Measurements from ENCODE around the gene MED20. TPM values are rescaled to one million over a fixed set of nuclear protein-coding genes. Genes with fewer than 3 reads are reported as not detected.

The MED20 gene
- total RNA-seq, 1 experiment from 2014 or later, result 26.4 TPM

DNA sequence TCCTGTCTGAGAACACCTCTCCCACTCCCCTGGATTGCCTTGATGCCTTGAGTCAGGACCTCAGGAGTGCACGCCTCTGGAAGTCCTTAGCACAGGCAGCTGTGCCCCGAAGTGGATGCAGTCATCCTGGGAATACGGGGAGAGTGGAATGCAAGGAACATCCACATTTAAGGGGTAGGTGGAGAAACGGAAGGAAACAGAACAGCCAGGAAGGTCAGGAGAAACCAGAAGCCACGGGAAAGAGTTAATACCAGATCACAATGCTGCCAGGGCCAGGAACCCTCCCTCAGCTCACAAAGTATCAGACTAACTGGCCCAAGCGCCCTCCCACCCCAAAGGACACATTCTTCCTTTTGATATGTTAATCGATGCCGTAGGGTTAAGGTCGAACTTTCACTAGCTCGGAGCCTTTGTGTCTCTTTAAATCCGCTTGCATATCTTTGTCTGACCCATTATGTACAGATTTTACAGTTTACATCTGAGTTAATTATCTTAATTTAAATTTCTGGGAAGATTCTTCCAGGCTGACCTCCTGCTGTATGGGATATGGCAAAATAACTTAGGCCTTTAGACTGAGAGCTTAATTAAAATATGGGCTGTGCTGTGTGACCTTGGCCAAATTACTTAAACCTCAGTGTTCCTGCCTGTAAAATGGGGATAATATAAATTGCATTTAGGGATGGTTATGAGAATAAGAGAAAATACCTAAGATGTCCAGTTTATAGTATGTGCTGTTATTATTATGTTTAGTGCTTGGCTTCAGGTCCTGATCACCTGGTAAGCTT is 44.7 kb upstream of the MED20 start:
- Histone ChIP-seq H3K36me3 (ENCODE audit: control insufficient read depth in 1 of 2, insufficient read depth in 2 of 2, low read length in 2 of 2) (no peaks in the 10 kb centered on the region), H3K9ac (ENCODE audit: low read length) (no peak overlapping the region), H3K4me1 (ENCODE audit: control insufficient read depth in 1 of 2, insufficient read depth in 2 of 2, low read length in 2 of 2) (peaks cover 24 to 42% of the 10 kb centered on the region in 2 experiments), H3K4me3 (replicated peaks in 1 of 2; ENCODE audit: low read depth in 1 of 2, low read length in 2 of 2) (no peak overlapping the region), H3K79me2 (ENCODE audit: insufficient read depth, low read length) (no peaks in the 10 kb centered on the region), H4K20me1 (ENCODE audit: insufficient read depth) (no peaks in the 10 kb centered on the region), H3K27me3 (ENCODE audit: insufficient read depth, low read length) (no peaks in the 10 kb centered on the region), H3K9me2 (ENCODE audit: insufficient read depth) (no peaks in the 10 kb centered on the region), H2AFZ (ENCODE audit: low read depth, low read length, poor library complexity, severe bottlenecking) (no peak overlapping the region), H3K9me3 (ENCODE audit: control insufficient read depth in 1 of 2, insufficient read depth in 1 of 2, low read depth in 1 of 2, low read length in 2 of 2) (no peaks in the 10 kb centered on the region), H3K27ac (ENCODE audit: low read depth, low read length) (no peak overlapping the region), H3K4me2 (ENCODE audit: low read length) (peak overlapping the region; percentile 59; the same call in 1 of the 2 replicates)
- no peak for TF ChIP-seq SP1 (IDR thresholded peaks at IDR 0.05; ENCODE audit: low read depth)
- no peak for TF ChIP-seq EGR1 (IDR thresholded peaks at IDR 0.05; ENCODE audit: low read depth)
- TF ChIP-seq CEBPB (IDR thresholded peaks at IDR 0.05; ENCODE audit: low read depth), result no peak
- TF ChIP-seq POLR2AphosphoS5 (IDR thresholded peaks at IDR 0.05; ENCODE audit: low read depth, low read length), result no peak
- no peak for TF ChIP-seq SIN3A (IDR thresholded peaks at IDR 0.05; ENCODE audit: low read depth)
- TF ChIP-seq, protein P1, sequence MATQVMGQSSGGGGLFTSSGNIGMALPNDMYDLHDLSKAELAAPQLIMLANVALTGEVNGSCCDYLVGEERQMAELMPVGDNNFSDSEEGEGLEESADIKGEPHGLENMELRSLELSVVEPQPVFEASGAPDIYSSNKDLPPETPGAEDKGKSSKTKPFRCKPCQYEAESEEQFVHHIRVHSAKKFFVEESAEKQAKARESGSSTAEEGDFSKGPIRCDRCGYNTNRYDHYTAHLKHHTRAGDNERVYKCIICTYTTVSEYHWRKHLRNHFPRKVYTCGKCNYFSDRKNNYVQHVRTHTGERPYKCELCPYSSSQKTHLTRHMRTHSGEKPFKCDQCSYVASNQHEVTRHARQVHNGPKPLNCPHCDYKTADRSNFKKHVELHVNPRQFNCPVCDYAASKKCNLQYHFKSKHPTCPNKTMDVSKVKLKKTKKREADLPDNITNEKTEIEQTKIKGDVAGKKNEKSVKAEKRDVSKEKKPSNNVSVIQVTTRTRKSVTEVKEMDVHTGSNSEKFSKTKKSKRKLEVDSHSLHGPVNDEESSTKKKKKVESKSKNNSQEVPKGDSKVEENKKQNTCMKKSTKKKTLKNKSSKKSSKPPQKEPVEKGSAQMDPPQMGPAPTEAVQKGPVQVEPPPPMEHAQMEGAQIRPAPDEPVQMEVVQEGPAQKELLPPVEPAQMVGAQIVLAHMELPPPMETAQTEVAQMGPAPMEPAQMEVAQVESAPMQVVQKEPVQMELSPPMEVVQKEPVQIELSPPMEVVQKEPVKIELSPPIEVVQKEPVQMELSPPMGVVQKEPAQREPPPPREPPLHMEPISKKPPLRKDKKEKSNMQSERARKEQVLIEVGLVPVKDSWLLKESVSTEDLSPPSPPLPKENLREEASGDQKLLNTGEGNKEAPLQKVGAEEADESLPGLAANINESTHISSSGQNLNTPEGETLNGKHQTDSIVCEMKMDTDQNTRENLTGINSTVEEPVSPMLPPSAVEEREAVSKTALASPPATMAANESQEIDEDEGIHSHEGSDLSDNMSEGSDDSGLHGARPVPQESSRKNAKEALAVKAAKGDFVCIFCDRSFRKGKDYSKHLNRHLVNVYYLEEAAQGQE (IDR thresholded peaks at IDR 0.05; ENCODE audit: low read depth), result no peak
- no peak for TF ChIP-seq ELF1 (IDR thresholded peaks at IDR 0.05; ENCODE audit: borderline replicate concordance, low read depth)
- CTCF ChIA-PET, result interaction anchor here (1.5 kb wide), 1 partner anchor 45 kb away, joined by 4 read pairs; the partner anchor contains the start of genes BYSL and MED20
- no TSS peak for BruUV-seq (replicated peaks)
- intact Hi-C loops (cut with micrococcal nuclease), result no loop called here
- POLR2A ChIA-PET, result interaction anchor here (0.7 kb wide), 1 partner anchor 45 kb away, joined by 6 read pairs; no protein-coding TSS in a partner anchor
- DNase-seq (ENCODE audit: low read depth, low spot score) (no peak), ATAC-seq (no peak)
- RAD21 ChIA-PET (ENCODE audit: low non-redundant PET in 1 of 2, low total read pairs in 2 of 2, uncharacterized antibody in 2 of 2, unreplicated experiment in 2 of 2), result no interaction called here
